ENCODE measurements around the gene ZNF366. TPM values are rescaled to one million over a fixed set of nuclear protein-coding genes. Genes with fewer than 3 reads are reported as not detected.

ZNF366 gene
- total RNA-seq, 2 donors from 2014 or later = under 0.01 to 1.8 TPM

GRCh38 chr5:72468606-72469005, 38.6 kb downstream of the ZNF366 start:
- 21 to 27% methylated on average over 1 of the region's 1 CpG for WGBS, 2 donors
- DNase-seq = no peak
- TF ChIP-seq CTCF (IDR thresholded peaks at IDR 0.05) (no peak), POLR2A (IDR thresholded peaks at IDR 0.05) (no peak)
- intact Hi-C loops (cut with DNase I) = no loop called here
- Histone ChIP-seq H3K36me3 (replicated peaks in 1 of 2; ENCODE audit: insufficient read depth in 1 of 2, low read depth in 2 of 2) (no peaks in the 10 kb centered on the region), H3K4me3 (no peak overlapping the region), H3K27me3 (no peaks in the 10 kb centered on the region), H3K27ac (no peak overlapping the region), H3K4me1 (no peaks in the 10 kb centered on the region), H3K9me3 (no peaks in the 10 kb centered on the region)
- no peak for ATAC-seq

- Histone ChIP-seq H3K9me3 (no peaks in the 10 kb centered on the region), H3K27me3 (no peaks in the 10 kb centered on the region), H3K4me1 (no peaks in the 10 kb centered on the region), H3K4me3 (no peak overlapping the region), H3K27ac (no peak overlapping the region), H3K36me3 (replicated peaks in 1 of 2; ENCODE audit: insufficient read depth in 1 of 2, low read depth in 2 of 2) (no peaks in the 10 kb centered on the region)
- 67 to 86% methylated on average over 5 of the region's 5 CpGs for WGBS, 2 donors
- TF ChIP-seq CTCF (IDR thresholded peaks at IDR 0.05) = no peak
- TF ChIP-seq POLR2A (IDR thresholded peaks at IDR 0.05) = no peak
- intact Hi-C loops (cut with DNase I) = no loop called here
- ATAC-seq (no peak), DNase-seq (no peak)
Observed at GRCh38 chr5:72468024-72468423, 39.2 kb downstream of the ZNF366 start.

- WGBS, 2 donors = 83 to 91% methylated on average over 2 of the region's 2 CpGs
- no peak for TF ChIP-seq POLR2A (IDR thresholded peaks at IDR 0.05)
- TF ChIP-seq CTCF (IDR thresholded peaks at IDR 0.05) = no peak
- no peak for ATAC-seq
Observed at GRCh38 chr5:72467461-72467860, 39.7 kb downstream of the ZNF366 start.

GRCh38 chr5:72465601-72466563, 41.3 kb downstream of the ZNF366 start:
- no peak for ATAC-seq
- 79 to 88% methylated on average over 10 of the region's 10 CpGs for WGBS, 2 donors
- H3K27me3 ChIP-seq = no peaks in the 10 kb centered on the region
- intact Hi-C loops (cut with DNase I) = no loop called here
- H3K4me3 ChIP-seq = no peak overlapping the region
- no peak overlapping the region for H3K27ac ChIP-seq
- TF ChIP-seq CTCF (IDR thresholded peaks at IDR 0.05) = no peak
- no peak for TF ChIP-seq POLR2A (IDR thresholded peaks at IDR 0.05)
- H3K9me3 ChIP-seq = no peaks in the 10 kb centered on the region
- H3K4me1 ChIP-seq = no peaks in the 10 kb centered on the region
- DNase-seq = no peak
- no peaks in the 10 kb centered on the region for H3K36me3 ChIP-seq (replicated peaks in 1 of 2; ENCODE audit: insufficient read depth in 1 of 2, low read depth in 2 of 2)

More at GRCh38 chr5:72467461-72467860, 39.7 kb downstream of the ZNF366 start:
- no peak for DNase-seq
- intact Hi-C loops (cut with DNase I) = no loop called here
- H3K36me3 ChIP-seq (replicated peaks in 1 of 2; ENCODE audit: insufficient read depth in 1 of 2, low read depth in 2 of 2) = no peaks in the 10 kb centered on the region
- no peak overlapping the region for H3K4me3 ChIP-seq
- no peaks in the 10 kb centered on the region for H3K4me1 ChIP-seq
- no peaks in the 10 kb centered on the region for H3K9me3 ChIP-seq
- no peaks in the 10 kb centered on the region for H3K27me3 ChIP-seq
- no peak overlapping the region for H3K27ac ChIP-seq
